DND-41 (cell line): ENCODE results near the gene SNX25.

Source experiments
- ATAC-seq: fragments of 200-7000 bp; cut with Tn5 transposase; 3 replicates; pipeline ENCODE4 v1.9.1; 2021; ENCODE audit warnings: low read depth; ENCODE audit not compliant: insufficient read depth
- DNase-seq: peaks from one replicate; pipeline ENCODE4 v3.0.0-alpha.2; 2020
- H2AFZ ChIP-seq: 2 replicates; pipeline ENCODE4 v1.6.0; 2012; ENCODE audit warnings: low read depth, low read length
- H3K27ac ChIP-seq: 2 replicates; pipeline ENCODE4 v1.5.1; 2012; ENCODE audit warnings: low read length, inconsistent platforms
- H3K27me3 ChIP-seq: fragments of 200-600 bp; sonication (generic); 2 replicates; pipeline ENCODE4 v1.6.0; 2012; ENCODE audit warnings: low read length, mild to moderate bottlenecking, inconsistent platforms; ENCODE audit not compliant: insufficient read depth, poor library complexity
- H3K36me3 ChIP-seq: 2 replicates; pipeline ENCODE4 v1.5.1; 2012; ENCODE audit warnings: low read length, inconsistent platforms; ENCODE audit not compliant: insufficient read depth
- H3K4me1 ChIP-seq: 2 replicates; pipeline ENCODE4 v1.5.1; 2012; ENCODE audit warnings: mild to moderate bottlenecking, low read length; ENCODE audit not compliant: insufficient read depth
- H3K4me2 ChIP-seq: 2 replicates; pipeline ENCODE4 v1.6.0; 2012; ENCODE audit warnings: mild to moderate bottlenecking, moderate library complexity, low read length, inconsistent platforms; ENCODE audit not compliant: insufficient read depth
- H3K4me3 ChIP-seq, 2 experiments: fragments of 200-600 bp in 1 of 2; shearing (Covaris generic) in 1 of 2; 2 replicates each; pipeline ENCODE4 v1.5.1; 2012 to 2016; ENCODE audit warnings: inconsistent platforms in 2 of 2, low read length in 2 of 2, mild to moderate bottlenecking in 2 of 2, low read depth in 1 of 2, moderate library complexity in 1 of 2
- H3K79me2 ChIP-seq: 2 replicates; pipeline ENCODE4 v1.6.0; 2012; ENCODE audit warnings: low read length, inconsistent platforms; ENCODE audit not compliant: insufficient read depth
- H3K9ac ChIP-seq: 2 replicates; pipeline ENCODE4 v1.6.0; 2012; ENCODE audit warnings: low read depth, mild to moderate bottlenecking, inconsistent platforms, low read length, moderate library complexity
- H3K9me3 ChIP-seq: 2 replicates; pipeline ENCODE4 v1.5.1; 2012; ENCODE audit warnings: low read length, moderate library complexity, mild to moderate bottlenecking, inconsistent platforms; ENCODE audit not compliant: insufficient read depth, severe bottlenecking
- H4K20me1 ChIP-seq: 2 replicates; pipeline ENCODE4 v1.6.0; 2012; ENCODE audit warnings: low read length; ENCODE audit not compliant: insufficient read depth
- EZH2 ChIP-seq: IDR thresholded peaks from 3 replicates; pipeline ENCODE4 v1.6.1; 2012; ENCODE audit warnings: borderline replicate concordance, low read depth, mild to moderate bottlenecking, moderate library complexity, low read length, inconsistent platforms; ENCODE audit not compliant: severe bottlenecking
- TF ChIP-seq, protein P1 (sequence below): IDR thresholded peaks from 2 replicates; pipeline ENCODE4 v1.5.1; 2012; ENCODE audit warnings: borderline replicate concordance, low read length, moderate library complexity, mild to moderate bottlenecking; ENCODE audit not compliant: poor library complexity, severe bottlenecking; ENCODE audit errors: extremely low read depth

The SNX25 gene

DNA sequence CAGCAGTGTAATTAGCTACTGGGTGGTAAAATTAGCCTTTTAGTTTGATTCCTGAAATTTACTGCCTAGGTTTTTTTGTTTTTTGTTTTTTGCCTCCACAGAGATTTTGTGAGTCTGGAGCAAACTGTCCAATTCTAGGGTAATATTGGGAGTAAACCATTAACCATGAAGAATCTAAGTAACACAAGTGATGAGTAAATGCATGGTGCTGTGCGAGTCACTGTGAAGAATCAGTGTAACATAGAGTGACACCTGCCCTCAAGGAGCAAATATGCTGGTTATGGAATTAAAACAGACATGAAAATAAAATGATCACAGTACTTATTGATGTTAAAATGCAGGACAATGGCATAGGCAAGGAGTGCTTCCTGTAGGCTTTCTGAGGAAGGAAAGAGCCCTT, 126.2 kb downstream of the SNX25 start:
- ATAC-seq (no peak), DNase-seq (no peak)
- Histone ChIP-seq H3K79me2 (no peaks in the 10 kb centered on the region), H3K27ac (no peak overlapping the region), H3K27me3 (peaks cover 8% of the 10 kb centered on the region), H3K9me3 (no peaks in the 10 kb centered on the region), H4K20me1 (no peaks in the 10 kb centered on the region), H3K4me3 (no peak overlapping the region), H2AFZ (no peak overlapping the region), H3K4me1 (no peaks in the 10 kb centered on the region), H3K4me2 (no peak overlapping the region), H3K36me3 (no peaks in the 10 kb centered on the region), H3K9ac (no peak overlapping the region)
- TF ChIP-seq, protein P1, sequence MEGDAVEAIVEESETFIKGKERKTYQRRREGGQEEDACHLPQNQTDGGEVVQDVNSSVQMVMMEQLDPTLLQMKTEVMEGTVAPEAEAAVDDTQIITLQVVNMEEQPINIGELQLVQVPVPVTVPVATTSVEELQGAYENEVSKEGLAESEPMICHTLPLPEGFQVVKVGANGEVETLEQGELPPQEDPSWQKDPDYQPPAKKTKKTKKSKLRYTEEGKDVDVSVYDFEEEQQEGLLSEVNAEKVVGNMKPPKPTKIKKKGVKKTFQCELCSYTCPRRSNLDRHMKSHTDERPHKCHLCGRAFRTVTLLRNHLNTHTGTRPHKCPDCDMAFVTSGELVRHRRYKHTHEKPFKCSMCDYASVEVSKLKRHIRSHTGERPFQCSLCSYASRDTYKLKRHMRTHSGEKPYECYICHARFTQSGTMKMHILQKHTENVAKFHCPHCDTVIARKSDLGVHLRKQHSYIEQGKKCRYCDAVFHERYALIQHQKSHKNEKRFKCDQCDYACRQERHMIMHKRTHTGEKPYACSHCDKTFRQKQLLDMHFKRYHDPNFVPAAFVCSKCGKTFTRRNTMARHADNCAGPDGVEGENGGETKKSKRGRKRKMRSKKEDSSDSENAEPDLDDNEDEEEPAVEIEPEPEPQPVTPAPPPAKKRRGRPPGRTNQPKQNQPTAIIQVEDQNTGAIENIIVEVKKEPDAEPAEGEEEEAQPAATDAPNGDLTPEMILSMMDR: no peak
- no peak for TF ChIP-seq EZH2

DNA sequence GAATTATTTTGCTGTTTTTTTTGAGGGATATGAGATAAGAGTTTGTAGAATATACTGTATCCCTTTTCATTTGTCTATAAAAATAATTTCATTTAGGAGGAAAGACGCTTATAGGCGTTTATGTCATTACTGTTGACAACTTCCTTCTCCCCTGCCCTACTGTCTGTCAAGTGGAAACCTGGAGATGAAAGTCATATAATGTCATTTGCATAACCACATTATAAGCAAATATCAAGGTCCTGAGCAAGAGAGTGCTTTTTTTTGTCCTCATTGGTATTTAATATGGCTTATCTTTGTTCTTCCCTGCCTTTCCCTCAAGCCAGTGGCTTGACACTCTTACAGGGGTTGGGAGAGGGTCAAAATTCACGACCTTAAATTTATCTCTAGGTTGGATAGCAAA, 130.5 kb downstream of the SNX25 start:
- no peak overlapping the region for H2AFZ ChIP-seq
- no peak for DNase-seq
- H4K20me1 ChIP-seq: no peaks in the 10 kb centered on the region
- H3K4me3 ChIP-seq: no peak overlapping the region
- TF ChIP-seq, protein P1: no peak
- TF ChIP-seq EZH2: no peak
- no peak overlapping the region for H3K4me2 ChIP-seq
- peaks cover 11% of the 10 kb centered on the region for H3K27me3 ChIP-seq
- no peak overlapping the region for H3K9ac ChIP-seq
- no peak overlapping the region for H3K27ac ChIP-seq
- no peaks in the 10 kb centered on the region for H3K9me3 ChIP-seq
- H3K4me1 ChIP-seq: no peaks in the 10 kb centered on the region
- no peaks in the 10 kb centered on the region for H3K79me2 ChIP-seq
- no peaks in the 10 kb centered on the region for H3K36me3 ChIP-seq
- no peak for ATAC-seq

- Histone ChIP-seq H3K4me2 (no peak overlapping the region), H3K4me3 (no peak overlapping the region), H3K27me3 (peaks cover 11% of the 10 kb centered on the region), H3K79me2 (no peaks in the 10 kb centered on the region), H3K36me3 (no peaks in the 10 kb centered on the region), H3K27ac (no peak overlapping the region), H3K9ac (no peak overlapping the region), H3K9me3 (no peaks in the 10 kb centered on the region), H4K20me1 (no peaks in the 10 kb centered on the region), H3K4me1 (no peaks in the 10 kb centered on the region), H2AFZ (no peak overlapping the region)
- ATAC-seq: no peak
- no peak for DNase-seq
- no peak for TF ChIP-seq EZH2
- TF ChIP-seq, protein P1: no peak
Measured at GRCh38 chr4:185341377-185341776, 132.0 kb downstream of the SNX25 start.

DNA sequence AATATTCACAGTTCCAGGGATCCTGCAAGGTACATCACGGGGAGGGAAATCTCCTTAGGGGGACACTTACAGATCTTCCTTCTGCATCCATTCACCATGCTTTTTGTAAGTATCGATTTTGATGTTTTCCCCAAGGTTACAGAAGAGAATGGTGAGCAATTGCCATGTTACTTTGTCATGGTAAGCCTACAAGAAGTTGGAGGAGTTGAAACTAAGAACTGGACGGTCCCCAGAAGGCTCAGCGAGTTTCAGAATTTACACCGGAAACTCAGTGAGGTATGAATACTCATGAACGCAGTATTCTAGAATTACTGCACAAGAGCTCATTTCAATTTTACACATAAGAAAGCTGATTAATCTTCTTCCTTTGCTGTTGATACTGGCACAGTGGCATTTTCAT, 132.4 kb downstream of the SNX25 start:
- H3K4me2 ChIP-seq: no peak overlapping the region
- no peak overlapping the region for H3K9ac ChIP-seq
- peaks cover 11% of the 10 kb centered on the region for H3K27me3 ChIP-seq
- TF ChIP-seq, protein P1: no peak
- no peak for TF ChIP-seq EZH2
- ATAC-seq: no peak
- no peaks in the 10 kb centered on the region for H3K4me1 ChIP-seq
- no peak overlapping the region for H2AFZ ChIP-seq
- no peak for DNase-seq
- no peak overlapping the region for H3K4me3 ChIP-seq
- H4K20me1 ChIP-seq: no peaks in the 10 kb centered on the region
- H3K27ac ChIP-seq: no peak overlapping the region
- no peaks in the 10 kb centered on the region for H3K9me3 ChIP-seq
- no peaks in the 10 kb centered on the region for H3K36me3 ChIP-seq
- H3K79me2 ChIP-seq: no peaks in the 10 kb centered on the region
